GM12878 (cell line): ENCODE results near the gene TCHP. TPM values are rescaled to one million over a fixed set of nuclear protein-coding genes. Genes with fewer than 3 reads are reported as not detected.

Source experiments
- ATAC-seq: fragments of 200-7000 bp; cut with Tn5 transposase; 3 replicates; pipeline ENCODE4 v1.9.1; 2020; ENCODE audit warnings: mild to moderate bottlenecking, moderate library complexity
- BruUV-seq: library from RNA; stranded (reverse); fragments of 400-500 nt; replicated peaks from 2 replicates; lab custom pipeline; 2021; lab: Mats Ljungman, UMichigan
- CTCF ChIA-PET: fragments of 300-600 bp; sonication (Branson Sonifier 250); formaldehyde crosslinking; extraction: SDS; loops from one replicate; lab custom pipeline; 2021; ENCODE audit warnings: inconsistent platforms; lab: Yijun Ruan, JAX
- POLR2A ChIA-PET: fragments of 350-600 bp; formaldehyde crosslinking; extraction: SDS; loops from one replicate; lab custom pipeline; 2021; ENCODE audit warnings: inconsistent platforms; lab: Charles Lee
- RAD21 ChIA-PET: fragments of 300-600 bp; sonication (Branson Sonifier 250); formaldehyde crosslinking; loops from one replicate; lab custom pipeline; 2023; ENCODE audit warnings: antibody characterized with exemption; ENCODE audit not compliant: unreplicated experiment; lab: Charles Lee
- SMC1A ChIA-PET: fragments of 300-600 bp; sonication (Branson Sonifier 250); formaldehyde crosslinking; loops from one replicate; lab custom pipeline; 2023; ENCODE audit not compliant: unreplicated experiment, uncharacterized antibody; lab: Charles Lee
- DNase-seq: peaks from one replicate; pipeline ENCODE4 v3.0.0-alpha.2; 2011; ENCODE audit warnings: low read depth, low spot score
- FAIRE-seq: peaks from 3 replicates; lab custom pipeline; 2011; peaks lifted over from hg19 to GRCh38; lab: Jason Lieb, UNC
- H2AFZ ChIP-seq: 2 replicates; pipeline ENCODE4 v1.6.0; 2011; ENCODE audit warnings: low read depth, low read length, control low read depth; ENCODE audit not compliant: control insufficient read depth
- H3K27ac ChIP-seq: 2 replicates; pipeline ENCODE4 v1.5.1; 2011; ENCODE audit warnings: control low read depth; ENCODE audit not compliant: control insufficient read depth, insufficient read depth
- H3K27me3 ChIP-seq, 2 experiments: replicated peaks in 1 of 2; 2 replicates each; pipeline versions ENCODE4 v1.6.0 to v1.6.1; 2011; ENCODE audit warnings: low read length in 1 of 2; ENCODE audit not compliant: control insufficient read depth in 2 of 2, insufficient read depth in 2 of 2
- H3K36me3 ChIP-seq, 2 experiments: 2 replicates each; pipeline ENCODE4 v1.5.1; 2011; ENCODE audit warnings: low read length in 1 of 2; ENCODE audit not compliant: control insufficient read depth in 2 of 2, insufficient read depth in 2 of 2
- H3K4me1 ChIP-seq: 2 replicates; pipeline ENCODE4 v1.6.1; 2011; ENCODE audit warnings: mild to moderate bottlenecking, low read length, moderate library complexity, mixed read lengths; ENCODE audit not compliant: control insufficient read depth, insufficient read depth
- H3K4me2 ChIP-seq: 2 replicates; pipeline ENCODE4 v1.6.0; 2011; ENCODE audit warnings: control low read depth; ENCODE audit not compliant: control insufficient read depth, insufficient read depth
- H3K4me3 ChIP-seq: fragments of 200-600 bp; sonication (generic); 2 replicates; pipeline ENCODE4 v1.5.1; 2016
- H3K79me2 ChIP-seq: 2 replicates; pipeline ENCODE4 v1.6.0; 2011; ENCODE audit warnings: low read length; ENCODE audit not compliant: control insufficient read depth, insufficient read depth
- H3K9ac ChIP-seq: 2 replicates; pipeline ENCODE4 v1.8.0; 2011; ENCODE audit warnings: low read length, control low read depth, mixed read lengths; ENCODE audit not compliant: control insufficient read depth, insufficient read depth
- H3K9me3 ChIP-seq: replicated peaks from 3 replicates; pipeline ENCODE4 v1.5.1; 2011; ENCODE audit warnings: mild to moderate bottlenecking, low read length; ENCODE audit not compliant: control insufficient read depth, insufficient read depth
- H4K20me1 ChIP-seq: 2 replicates; pipeline ENCODE4 v1.6.0; 2011; ENCODE audit not compliant: control insufficient read depth, insufficient read depth
- RUNX3 ChIP-seq: IDR thresholded peaks from 2 replicates; pipeline ENCODE4 v1.6.1; 2012; ENCODE audit warnings: low read length, inconsistent platforms
- ZNF622 ChIP-seq: fragments of 450-650 bp; IDR thresholded peaks from 2 replicates; pipeline ENCODE4 v1.6.1; 2017; ENCODE audit warnings: mild to moderate bottlenecking, inconsistent platforms
- WGBS: methylation state at CpG from one replicate; pipeline ENCODE4 v1.1.6; 2016; ENCODE audit warnings: low lambda C conversion rate; ENCODE audit not compliant: insufficient replicate concordance, insufficient coverage; ENCODE audit errors: missing lambda C conversion rate; 5-methylcytosine and 5-hydroxymethylcytosine counted together
- in situ Hi-C: fragments of 300-500 bp; cut with MboI; formaldehyde crosslinking; loops from 9 replicates; pipeline ENCODE4 v1.14.3; 2018; ENCODE audit warnings: mixed read lengths
- intact Hi-C: fragments of 100-400 bp; cut with micrococcal nuclease; formaldehyde crosslinking; loops from one replicate; pipeline ENCODE4 v1.14.2; 2022; ENCODE audit not compliant: unreplicated experiment
- polyA plus RNA-seq, 11 experiments: library from polyadenylated mRNA; depleted of rRNA in 4 of 11; unstranded in 6 of 11; stranded (reverse) in 5 of 11; fragments of >200 nt; fragmentation: Nextera tagmentation in 4 of 11; fragmentation: Illumina TruSeq in 1 of 11; extraction: Ambion mirVana in 4 of 11; extraction: Trizol in 1 of 11; gene quantifications; 1 replicate in 1 of 11; 2 replicates in 10 of 11; pipeline versions ENCODE4 v1.2.1 to v1.2.3, GENCODE V29; 2011 to 2016; ENCODE audit warnings: inconsistent platforms in 2 of 11, missing spikeins in 2 of 11, low read depth in 1 of 11
- total RNA-seq, 4 experiments: library from RNA; depleted of rRNA in 3 of 4; stranded (reverse); fragments of >200 nt in 3 of 4; fragmentation: Illumina TruSeq in 1 of 4; extraction: Trizol in 1 of 4; gene quantifications; 2 replicates each; pipeline versions ENCODE4 v1.2.1 to v1.2.3, GENCODE V29; 2013 to 2021
- TF ChIP-seq, protein P1 (sequence below): fragments of 450-650 bp; formaldehyde crosslinking; IDR thresholded peaks from 2 replicates; pipeline ENCODE4 v1.5.0; 2022; ENCODE audit warnings: mild to moderate bottlenecking, missing genetic modification characterization

TCHP gene
- total and polyA plus RNA-seq, 10 of the 15 experiments (the other 5 are each of a cell fraction or from before 2014, with no cell fraction given): 4.8 to 18.6 (median 15.0) TPM

DNA sequence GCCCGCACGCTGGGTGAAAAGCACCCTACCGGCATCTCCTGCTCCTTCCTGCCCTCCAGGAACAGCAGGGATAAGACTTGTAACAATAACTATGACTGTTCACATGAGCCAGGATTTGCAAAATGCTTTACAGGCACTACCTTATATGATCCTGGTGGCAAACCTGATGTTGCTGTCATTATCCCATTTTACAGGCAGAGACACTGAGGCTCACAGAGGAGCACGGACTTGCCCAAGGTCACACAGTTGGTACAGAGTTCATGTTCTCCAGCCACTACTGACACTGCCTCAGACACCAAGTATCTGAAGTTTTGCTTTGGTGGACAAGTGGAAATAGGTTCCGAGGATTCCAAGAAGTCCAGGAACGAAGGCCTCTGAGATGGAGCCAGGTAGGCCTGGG lies 42.4 kb upstream of the TCHP start (continued):
- TF ChIP-seq, protein P1, sequence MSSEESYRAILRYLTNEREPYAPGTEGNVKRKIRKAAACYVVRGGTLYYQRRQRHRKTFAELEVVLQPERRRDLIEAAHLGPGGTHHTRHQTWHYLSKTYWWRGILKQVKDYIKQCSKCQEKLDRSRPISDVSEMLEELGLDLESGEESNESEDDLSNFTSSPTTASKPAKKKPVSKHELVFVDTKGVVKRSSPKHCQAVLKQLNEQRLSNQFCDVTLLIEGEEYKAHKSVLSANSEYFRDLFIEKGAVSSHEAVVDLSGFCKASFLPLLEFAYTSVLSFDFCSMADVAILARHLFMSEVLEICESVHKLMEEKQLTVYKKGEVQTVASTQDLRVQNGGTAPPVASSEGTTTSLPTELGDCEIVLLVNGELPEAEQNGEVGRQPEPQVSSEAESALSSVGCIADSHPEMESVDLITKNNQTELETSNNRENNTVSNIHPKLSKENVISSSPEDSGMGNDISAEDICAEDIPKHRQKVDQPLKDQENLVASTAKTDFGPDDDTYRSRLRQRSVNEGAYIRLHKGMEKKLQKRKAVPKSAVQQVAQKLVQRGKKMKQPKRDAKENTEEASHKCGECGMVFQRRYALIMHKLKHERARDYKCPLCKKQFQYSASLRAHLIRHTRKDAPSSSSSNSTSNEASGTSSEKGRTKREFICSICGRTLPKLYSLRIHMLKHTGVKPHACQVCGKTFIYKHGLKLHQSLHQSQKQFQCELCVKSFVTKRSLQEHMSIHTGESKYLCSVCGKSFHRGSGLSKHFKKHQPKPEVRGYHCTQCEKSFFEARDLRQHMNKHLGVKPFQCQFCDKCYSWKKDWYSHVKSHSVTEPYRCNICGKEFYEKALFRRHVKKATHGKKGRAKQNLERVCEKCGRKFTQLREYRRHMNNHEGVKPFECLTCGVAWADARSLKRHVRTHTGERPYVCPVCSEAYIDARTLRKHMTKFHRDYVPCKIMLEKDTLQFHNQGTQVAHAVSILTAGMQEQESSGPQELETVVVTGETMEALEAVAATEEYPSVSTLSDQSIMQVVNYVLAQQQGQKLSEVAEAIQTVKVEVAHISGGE (CRISPR knock-in tag): no peak
- TF ChIP-seq, all 136 proteins: peak for 0

DNA sequence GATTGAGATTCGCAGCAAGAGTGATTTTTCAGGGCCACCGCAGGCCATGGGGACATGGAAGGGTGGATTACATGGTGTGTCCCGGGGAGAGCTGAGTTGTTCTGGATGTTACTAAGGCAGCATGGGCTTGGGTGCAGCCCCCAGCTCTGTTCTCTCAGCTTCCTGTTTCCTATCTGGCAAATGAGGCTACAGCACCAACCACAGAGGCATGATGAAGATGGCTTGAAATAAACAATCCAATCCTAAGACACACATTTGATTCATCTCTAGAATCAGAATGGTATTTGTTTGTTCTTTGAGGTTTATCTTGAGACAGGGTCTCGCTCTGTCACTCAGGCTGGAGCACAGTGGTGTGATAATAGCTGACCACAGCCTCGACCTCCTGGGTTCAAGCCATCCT lies 41.3 kb upstream of the TCHP start:
- Histone ChIP-seq H3K36me3 (peaks cover 1 to 6% of the 10 kb centered on the region in 2 experiments; a peak in 3 of 4 replicates), H3K4me3 (no peak overlapping the region), H4K20me1 (no peaks in the 10 kb centered on the region)

More for the DNA sequence above, 41.3 kb upstream of the TCHP start:
- ChIA-PET SMC1A (interaction anchor here (1.2 to 2.2 kb wide), 3 partner anchors 13 to 84 kb away, joined by 3 to 7 read pairs (median 4); no protein-coding TSS in a partner anchor), CTCF (interaction anchor here (1.1 to 3.7 kb wide), 7 partner anchors 9 to 68 kb away, joined by 3 to 11 read pairs (median 3); no protein-coding TSS in a partner anchor), RAD21 (interaction anchor here (1.1 kb wide), 1 partner anchor 9 kb away, joined by 3 read pairs; no protein-coding TSS in a partner anchor), POLR2A (no interaction called here)
- 72% methylated on average over 5 of the region's 5 CpGs for WGBS
- DNase-seq (no peak), ATAC-seq (no peak), FAIRE-seq (no peak)
- Histone ChIP-seq H3K79me2 (no peaks in the 10 kb centered on the region), H3K4me1 (no peaks in the 10 kb centered on the region), H3K9me3 (no peaks in the 10 kb centered on the region), H3K27ac (no peak overlapping the region), H3K4me2 (no peak overlapping the region), H2AFZ (no peak overlapping the region), H3K27me3 (no peaks in the 10 kb centered on the region), H3K9ac (no peak overlapping the region)
- TF ChIP-seq RUNX3 (peak; percentile 33), ZNF622 (no peak)
- in situ Hi-C loops (no loop called here), intact Hi-C loops (no loop called here)
- BruUV-seq: no TSS peak
